Liver (tissue), 3 donors: Measurements from ENCODE around the gene ZNRF3.

Experiments
- GABPA ChIP-seq, 2 donors: IDR thresholded peaks in 1 of 2; conservative IDR thresholded peaks in 1 of 2; 2 replicates each; pipeline ENCODE4 v1.6.1; 2016; ENCODE audit warnings: antibody characterized with exemption in 2 of 2, mild to moderate bottlenecking in 1 of 2, moderate library complexity in 1 of 2
- RAD21 ChIP-seq, 2 donors: IDR thresholded peaks; 2 replicates each; pipeline ENCODE4 v1.6.1; 2016; ENCODE audit warnings: antibody characterized with exemption in 2 of 2, mild to moderate bottlenecking in 2 of 2
- TF ChIP-seq, protein P1 (sequence below): fragments of 150-350 bp; IDR thresholded peaks from 2 replicates; pipeline ENCODE4 v1.5.1; 2017; ENCODE audit warnings: improper control_type of control experiment, low read depth, low read length; ENCODE audit not compliant: missing input control
- TF ChIP-seq, protein P2 (sequence below): IDR thresholded peaks from 2 replicates; pipeline ENCODE4 v1.6.1; 2016; ENCODE audit warnings: antibody characterized with exemption, mild to moderate bottlenecking
- donor health status: healthy.
- donor health status: healthy.

DNA sequence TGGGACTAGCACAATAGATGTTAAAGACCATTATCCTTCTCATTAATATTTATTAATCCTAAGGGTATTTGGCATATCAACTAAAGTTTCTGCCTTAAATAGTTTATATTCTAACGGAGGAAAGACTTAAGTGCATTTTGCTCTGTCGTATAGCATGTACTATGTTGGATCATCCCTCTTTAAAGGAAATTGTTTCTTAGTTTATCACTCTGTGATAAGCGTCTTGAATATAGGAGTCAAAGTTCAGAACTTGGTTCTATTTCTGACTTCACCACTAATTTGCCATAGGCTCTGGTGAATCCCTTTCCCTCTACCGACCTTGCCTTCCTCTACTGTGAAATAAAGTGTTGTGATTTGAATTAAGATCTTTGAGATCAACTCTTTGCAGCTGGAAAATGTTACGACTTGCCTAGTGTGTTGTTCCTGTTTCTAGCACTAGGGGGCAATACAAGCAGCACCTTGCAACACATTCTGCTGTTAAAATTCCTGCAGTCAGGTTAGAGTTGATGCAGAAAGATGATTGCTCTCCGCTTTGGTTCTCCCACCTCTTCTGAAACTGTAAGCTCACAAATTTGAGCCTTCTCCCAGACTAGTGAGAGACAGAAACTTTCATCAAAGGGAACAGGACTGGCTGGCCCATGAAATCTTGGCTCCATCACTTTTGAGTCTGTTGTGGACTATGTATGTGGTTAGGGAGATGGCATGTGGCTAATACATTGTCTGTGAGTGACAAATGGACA is 27.8 kb upstream of the ZNRF3 start:
- TF ChIP-seq, protein P1, sequence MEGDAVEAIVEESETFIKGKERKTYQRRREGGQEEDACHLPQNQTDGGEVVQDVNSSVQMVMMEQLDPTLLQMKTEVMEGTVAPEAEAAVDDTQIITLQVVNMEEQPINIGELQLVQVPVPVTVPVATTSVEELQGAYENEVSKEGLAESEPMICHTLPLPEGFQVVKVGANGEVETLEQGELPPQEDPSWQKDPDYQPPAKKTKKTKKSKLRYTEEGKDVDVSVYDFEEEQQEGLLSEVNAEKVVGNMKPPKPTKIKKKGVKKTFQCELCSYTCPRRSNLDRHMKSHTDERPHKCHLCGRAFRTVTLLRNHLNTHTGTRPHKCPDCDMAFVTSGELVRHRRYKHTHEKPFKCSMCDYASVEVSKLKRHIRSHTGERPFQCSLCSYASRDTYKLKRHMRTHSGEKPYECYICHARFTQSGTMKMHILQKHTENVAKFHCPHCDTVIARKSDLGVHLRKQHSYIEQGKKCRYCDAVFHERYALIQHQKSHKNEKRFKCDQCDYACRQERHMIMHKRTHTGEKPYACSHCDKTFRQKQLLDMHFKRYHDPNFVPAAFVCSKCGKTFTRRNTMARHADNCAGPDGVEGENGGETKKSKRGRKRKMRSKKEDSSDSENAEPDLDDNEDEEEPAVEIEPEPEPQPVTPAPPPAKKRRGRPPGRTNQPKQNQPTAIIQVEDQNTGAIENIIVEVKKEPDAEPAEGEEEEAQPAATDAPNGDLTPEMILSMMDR: peak; percentile 98
- TF ChIP-seq RAD21 (IDR thresholded peaks at IDR 0.05): peak; percentile 97 to 99
- TF ChIP-seq, protein P2, sequence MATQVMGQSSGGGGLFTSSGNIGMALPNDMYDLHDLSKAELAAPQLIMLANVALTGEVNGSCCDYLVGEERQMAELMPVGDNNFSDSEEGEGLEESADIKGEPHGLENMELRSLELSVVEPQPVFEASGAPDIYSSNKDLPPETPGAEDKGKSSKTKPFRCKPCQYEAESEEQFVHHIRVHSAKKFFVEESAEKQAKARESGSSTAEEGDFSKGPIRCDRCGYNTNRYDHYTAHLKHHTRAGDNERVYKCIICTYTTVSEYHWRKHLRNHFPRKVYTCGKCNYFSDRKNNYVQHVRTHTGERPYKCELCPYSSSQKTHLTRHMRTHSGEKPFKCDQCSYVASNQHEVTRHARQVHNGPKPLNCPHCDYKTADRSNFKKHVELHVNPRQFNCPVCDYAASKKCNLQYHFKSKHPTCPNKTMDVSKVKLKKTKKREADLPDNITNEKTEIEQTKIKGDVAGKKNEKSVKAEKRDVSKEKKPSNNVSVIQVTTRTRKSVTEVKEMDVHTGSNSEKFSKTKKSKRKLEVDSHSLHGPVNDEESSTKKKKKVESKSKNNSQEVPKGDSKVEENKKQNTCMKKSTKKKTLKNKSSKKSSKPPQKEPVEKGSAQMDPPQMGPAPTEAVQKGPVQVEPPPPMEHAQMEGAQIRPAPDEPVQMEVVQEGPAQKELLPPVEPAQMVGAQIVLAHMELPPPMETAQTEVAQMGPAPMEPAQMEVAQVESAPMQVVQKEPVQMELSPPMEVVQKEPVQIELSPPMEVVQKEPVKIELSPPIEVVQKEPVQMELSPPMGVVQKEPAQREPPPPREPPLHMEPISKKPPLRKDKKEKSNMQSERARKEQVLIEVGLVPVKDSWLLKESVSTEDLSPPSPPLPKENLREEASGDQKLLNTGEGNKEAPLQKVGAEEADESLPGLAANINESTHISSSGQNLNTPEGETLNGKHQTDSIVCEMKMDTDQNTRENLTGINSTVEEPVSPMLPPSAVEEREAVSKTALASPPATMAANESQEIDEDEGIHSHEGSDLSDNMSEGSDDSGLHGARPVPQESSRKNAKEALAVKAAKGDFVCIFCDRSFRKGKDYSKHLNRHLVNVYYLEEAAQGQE: no peak
- TF ChIP-seq GABPA (IDR thresholded peaks at IDR 0.05 in 1 of 2, conservative IDR thresholded peaks at IDR 0.05 in 1 of 2): no peak
